Measurements from ENCODE around the gene LTBP1. TPM values are rescaled to one million over a fixed set of nuclear protein-coding genes. Genes with fewer than 3 reads are reported as not detected.

The LTBP1 gene
- polyA plus RNA-seq, 1 experiment: 124 TPM

DNA sequence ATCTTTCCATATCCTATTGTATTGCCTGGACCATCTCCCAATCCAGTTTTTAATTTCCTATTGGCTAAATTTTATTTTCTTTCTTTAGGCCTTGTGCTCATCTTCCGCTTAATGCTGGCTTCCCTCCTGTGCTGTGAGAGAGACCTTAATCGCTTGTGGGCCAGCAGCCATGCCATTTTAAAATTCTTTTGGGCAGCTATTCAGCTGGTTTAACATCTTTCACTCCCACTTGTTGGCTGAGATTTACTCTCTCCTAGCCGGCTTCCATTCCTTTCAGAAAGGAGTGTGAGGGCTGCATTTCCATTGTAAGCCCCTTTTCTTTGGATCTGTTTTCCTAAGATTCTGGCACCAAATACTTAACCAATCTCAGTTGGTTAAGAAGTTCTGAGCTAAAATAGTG lies 388.8 kb downstream of the LTBP1 start:
- TF ChIP-seq, protein P1, sequence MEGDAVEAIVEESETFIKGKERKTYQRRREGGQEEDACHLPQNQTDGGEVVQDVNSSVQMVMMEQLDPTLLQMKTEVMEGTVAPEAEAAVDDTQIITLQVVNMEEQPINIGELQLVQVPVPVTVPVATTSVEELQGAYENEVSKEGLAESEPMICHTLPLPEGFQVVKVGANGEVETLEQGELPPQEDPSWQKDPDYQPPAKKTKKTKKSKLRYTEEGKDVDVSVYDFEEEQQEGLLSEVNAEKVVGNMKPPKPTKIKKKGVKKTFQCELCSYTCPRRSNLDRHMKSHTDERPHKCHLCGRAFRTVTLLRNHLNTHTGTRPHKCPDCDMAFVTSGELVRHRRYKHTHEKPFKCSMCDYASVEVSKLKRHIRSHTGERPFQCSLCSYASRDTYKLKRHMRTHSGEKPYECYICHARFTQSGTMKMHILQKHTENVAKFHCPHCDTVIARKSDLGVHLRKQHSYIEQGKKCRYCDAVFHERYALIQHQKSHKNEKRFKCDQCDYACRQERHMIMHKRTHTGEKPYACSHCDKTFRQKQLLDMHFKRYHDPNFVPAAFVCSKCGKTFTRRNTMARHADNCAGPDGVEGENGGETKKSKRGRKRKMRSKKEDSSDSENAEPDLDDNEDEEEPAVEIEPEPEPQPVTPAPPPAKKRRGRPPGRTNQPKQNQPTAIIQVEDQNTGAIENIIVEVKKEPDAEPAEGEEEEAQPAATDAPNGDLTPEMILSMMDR (IDR thresholded peaks at IDR 0.05; ENCODE audit: insufficient read depth, low read depth, low read length): no peak
- ChIA-PET CTCF (interaction anchor here (0.7 to 1.0 kb wide), 3 partner anchors 9 to 37 kb away, joined by 3 read pairs; no protein-coding TSS in a partner anchor), POLR2A (no interaction called here)
- H3K27me3 ChIP-seq (ENCODE audit: control insufficient read depth, insufficient read depth, low read length): no peaks in the 10 kb centered on the region
- H3K4me3 ChIP-seq (ENCODE audit: low read depth, low read length): no peak overlapping the region
- no peak for DNase-seq (ENCODE audit: low read depth)
- H3K36me3 ChIP-seq (ENCODE audit: control insufficient read depth, insufficient read depth, low read length): peaks cover 3% of the 10 kb centered on the region; the same call in 1 of the 2 replicates

GRCh38 chr2:33336036-33336625 lies 389.4 kb downstream of the LTBP1 start:
- POLR2A ChIA-PET: no interaction called here
- TF ChIP-seq, protein P1 (IDR thresholded peaks at IDR 0.05; ENCODE audit: insufficient read depth, low read depth, low read length): no peak
- CTCF ChIA-PET: interaction anchor here (0.7 to 0.9 kb wide), 2 partner anchors 16 to 36 kb away, joined by 3 read pairs; no protein-coding TSS in a partner anchor
- H3K4me3 ChIP-seq (ENCODE audit: low read depth, low read length): no peak overlapping the region
- peaks cover 3% of the 10 kb centered on the region; the same call in 1 of the 2 replicates for H3K36me3 ChIP-seq (ENCODE audit: control insufficient read depth, insufficient read depth, low read length)
- no peaks in the 10 kb centered on the region for H3K27me3 ChIP-seq (ENCODE audit: control insufficient read depth, insufficient read depth, low read length)
- no peak for DNase-seq (ENCODE audit: low read depth)

DNA sequence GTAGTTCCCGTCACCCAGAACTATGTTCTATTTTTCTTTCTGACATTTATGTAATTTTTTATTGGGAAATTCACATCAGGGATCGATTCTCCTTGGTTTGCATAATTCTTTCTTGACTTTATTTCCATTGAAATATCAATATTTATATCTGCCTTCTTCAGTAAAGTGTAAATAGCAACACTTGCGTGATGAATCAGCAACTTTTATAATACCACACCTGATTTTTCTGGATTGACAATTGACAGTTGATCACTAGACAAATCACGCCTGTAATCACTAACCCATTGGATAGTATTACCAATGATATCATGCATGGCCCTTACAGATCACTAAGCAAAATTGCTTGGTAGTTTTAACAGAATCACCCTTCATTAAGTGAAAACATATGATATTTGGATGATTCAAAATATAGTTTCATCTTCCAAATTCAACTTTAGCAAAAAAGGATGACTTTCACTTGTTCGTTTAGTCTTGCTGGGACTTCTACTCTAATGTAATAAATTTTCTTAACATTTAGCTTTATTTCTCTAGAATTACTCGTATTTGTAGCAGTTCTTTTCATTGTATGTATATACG lies 390.7 kb downstream of the LTBP1 start:
- ChIA-PET CTCF (interaction anchor here (0.7 kb wide), 1 partner anchor 10 kb away, joined by 3 read pairs; no protein-coding TSS in a partner anchor), POLR2A (no interaction called here)
- no peak for DNase-seq (ENCODE audit: low read depth)
- H3K4me3 ChIP-seq (ENCODE audit: low read depth, low read length): no peak overlapping the region
- peaks cover 3% of the 10 kb centered on the region; the same call in 1 of the 2 replicates for H3K36me3 ChIP-seq (ENCODE audit: control insufficient read depth, insufficient read depth, low read length)
- TF ChIP-seq, protein P1 (IDR thresholded peaks at IDR 0.05; ENCODE audit: insufficient read depth, low read depth, low read length): no peak
- no peaks in the 10 kb centered on the region for H3K27me3 ChIP-seq (ENCODE audit: control insufficient read depth, insufficient read depth, low read length)

GRCh38 chr2:33337981-33338380 lies 391.2 kb downstream of the LTBP1 start:
- CTCF ChIA-PET: interaction anchor here (0.7 kb wide), 1 partner anchor 11 kb away, joined by 3 read pairs; no protein-coding TSS in a partner anchor

GRCh38 chr2:33339269-33339668 lies 392.5 kb downstream of the LTBP1 start:
- ChIA-PET CTCF (no interaction called here), POLR2A (no interaction called here)
- Histone ChIP-seq H3K4me3 (ENCODE audit: low read depth, low read length) (no peak overlapping the region), H3K36me3 (ENCODE audit: control insufficient read depth, insufficient read depth, low read length) (peaks cover 2% of the 10 kb centered on the region; the same call in 1 of the 2 replicates), H3K27me3 (ENCODE audit: control insufficient read depth, insufficient read depth, low read length) (no peaks in the 10 kb centered on the region)
- TF ChIP-seq, protein P1 (IDR thresholded peaks at IDR 0.05; ENCODE audit: insufficient read depth, low read depth, low read length): no peak
- no peak for DNase-seq (ENCODE audit: low read depth)

More at GRCh38 chr2:33337981-33338380, 391.2 kb downstream of the LTBP1 start:
- H3K4me3 ChIP-seq (ENCODE audit: low read depth, low read length): no peak overlapping the region
- DNase-seq (ENCODE audit: low read depth): no peak
- TF ChIP-seq, protein P1 (IDR thresholded peaks at IDR 0.05; ENCODE audit: insufficient read depth, low read depth, low read length): no peak
- H3K27me3 ChIP-seq (ENCODE audit: control insufficient read depth, insufficient read depth, low read length): no peaks in the 10 kb centered on the region
- POLR2A ChIA-PET: no interaction called here
- peaks cover 2% of the 10 kb centered on the region; the same call in 1 of the 2 replicates for H3K36me3 ChIP-seq (ENCODE audit: control insufficient read depth, insufficient read depth, low read length)

Measured in BJ (cell line).